NT2/D1 (cell line): ENCODE measurements around the gene EHD3.

Experiments
- YY1 ChIP-seq: IDR thresholded peaks from 2 replicates; pipeline ENCODE4 v1.6.1; 2011; ENCODE audit not compliant: insufficient read length, insufficient read depth
- ZNF274 ChIP-seq: IDR thresholded peaks from 2 replicates; pipeline ENCODE4 v1.6.1; 2011; ENCODE audit warnings: mild to moderate bottlenecking, low read depth, low read length

DNA sequence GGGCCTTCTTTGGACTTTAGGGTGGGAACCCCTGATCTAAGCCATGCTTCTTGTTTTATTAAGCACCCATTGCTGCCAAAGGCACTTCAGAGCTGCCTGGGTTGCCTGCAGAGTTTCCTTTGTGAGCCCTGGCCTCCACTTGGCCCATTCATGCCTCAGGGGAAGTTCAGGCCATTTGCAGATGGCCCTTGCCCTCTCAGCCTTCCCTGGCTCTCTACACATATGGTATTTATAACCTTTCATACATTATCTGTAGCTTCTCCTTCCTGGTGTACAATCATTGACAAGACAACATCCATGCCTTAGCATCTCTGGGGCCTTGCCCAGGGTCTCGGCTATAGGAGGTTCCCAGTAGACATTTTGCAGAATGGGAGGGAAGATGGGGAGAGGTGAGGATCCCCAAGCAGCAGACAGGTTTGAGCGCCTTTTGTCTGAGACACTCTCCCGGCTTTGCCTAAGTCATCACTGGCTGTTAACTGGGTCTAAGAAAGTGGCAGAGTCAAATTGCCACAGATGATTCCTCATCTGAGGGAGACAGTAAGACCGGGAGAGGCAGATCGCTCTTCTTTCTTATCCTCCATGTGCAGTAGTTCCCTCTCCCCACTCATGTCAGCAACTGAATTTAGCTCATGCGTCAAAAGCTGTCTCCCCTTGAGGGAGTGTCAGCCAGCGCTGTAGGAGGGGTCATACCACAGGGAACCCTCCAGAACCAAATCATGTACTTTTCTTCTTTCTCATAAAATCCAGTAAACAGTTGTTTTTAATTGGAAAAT lies 2.7 kb downstream of the EHD3 start:
- TF ChIP-seq YY1 (no peak), ZNF274 (no peak)
